Activated B cell treated with CpG ODN at 0.5 μM for 24 hours (primary cell): Measurements from ENCODE around the gene PADI6. TPM values are rescaled to one million over a fixed set of nuclear protein-coding genes. Genes with fewer than 3 reads are reported as not detected.

Experiments
- ATAC-seq: fragments of 200-7000 bp; cut with Tn5 transposase; one replicate; pipeline ENCODE4 v1.10.0; 2021; ENCODE audit warnings: low read depth, mild to moderate bottlenecking, moderate library complexity
- CTCF ChIA-PET: fragments of 350-600 bp; sonication (Branson Sonifier 250); formaldehyde crosslinking; loops from one replicate; lab custom pipeline; 2021; ENCODE audit warnings: antibody characterized with exemption; lab: Charles Lee
- POLR2A ChIA-PET: fragments of 350-600 bp; sonication (Branson Sonifier 250); formaldehyde crosslinking; loops from one replicate; lab custom pipeline; 2021; ENCODE audit warnings: antibody characterized with exemption; lab: Charles Lee
- DNase-seq: peaks from one replicate; pipeline ENCODE4 v3.0.0; 2022
- H3K27ac Mint-ChIP-seq: one replicate; pipeline ENCODE4 v1.8.0; 2020; ENCODE audit warnings: mixed read lengths
- H3K27me3 Mint-ChIP-seq: one replicate; pipeline ENCODE4 v1.8.0; 2021; ENCODE audit warnings: mixed read lengths
- H3K36me3 Mint-ChIP-seq: one replicate; pipeline ENCODE4 v1.8.0; 2021; ENCODE audit warnings: low read depth, mixed read lengths
- H3K4me1 Mint-ChIP-seq: one replicate; pipeline ENCODE4 v1.8.0; 2021; ENCODE audit warnings: mixed read lengths
- H3K4me3 Mint-ChIP-seq: one replicate; pipeline ENCODE4 v1.8.0; 2020; ENCODE audit warnings: mild to moderate bottlenecking, mixed read lengths
- H3K9me3 Mint-ChIP-seq: one replicate; pipeline ENCODE4 v1.8.0; 2020; ENCODE audit warnings: mixed read lengths
- CTCF ChIP-seq: fragments of 200-600 bp; IDR thresholded peaks from one replicate; pipeline ENCODE4 v1.8.0; 2022; ENCODE audit warnings: antibody characterized with exemption, mild to moderate bottlenecking
- intact Hi-C: fragments of 100-400 bp; cut with micrococcal nuclease; formaldehyde crosslinking; loops from one replicate; pipeline ENCODE4 v1.15.1; 2024
- total RNA-seq: library from RNA; stranded (reverse); gene quantifications from 2 replicates; pipeline ENCODE4 v1.2.3, GENCODE V29; 2022

PADI6 gene
- total RNA-seq, 1 donor from 2014 or later, result not detected

DNA sequence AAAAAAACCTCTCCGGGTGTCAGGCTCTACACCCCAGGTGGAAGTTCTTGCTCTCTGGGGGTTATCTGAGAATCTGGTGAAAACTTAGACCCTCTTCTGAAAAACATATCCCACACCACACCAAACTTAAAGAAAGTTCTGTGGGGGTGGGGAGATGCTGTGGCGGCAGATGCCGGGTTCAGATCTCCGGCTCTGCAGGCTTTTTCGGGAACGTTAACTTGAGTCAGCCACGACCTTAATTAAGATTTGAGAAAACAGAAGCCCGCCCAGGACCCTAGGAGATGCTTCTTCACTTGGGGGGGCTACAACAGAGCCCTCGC lies 65.2 kb downstream of the PADI6 start:
- intact Hi-C loops, result loop anchor here (10.0 kb wide), 1 partner anchor 1912 kb away; the partner anchor contains the start of genes CASP9 and DNAJC16
- Mint-ChIP-seq H3K27ac (peak overlapping the region; percentile 75), H3K9me3 (no peaks in the 10 kb centered on the region), H3K4me3 (peak overlapping the region; percentile 81), H3K4me1 (peaks cover 59% of the 10 kb centered on the region), H3K27me3 (peaks cover 2% of the 10 kb centered on the region), H3K36me3 (peaks cover 37% of the 10 kb centered on the region)
- ChIA-PET POLR2A (interaction anchor here (0.5 kb wide), 1 partner anchor 11 kb away, joined by 3 read pairs; no protein-coding TSS in a partner anchor), CTCF (interaction anchor here (0.5 kb wide), 1 partner anchor 201 kb away, joined by 3 read pairs; no protein-coding TSS in a partner anchor)
- DNase-seq, result no peak
- no peak for ATAC-seq
- TF ChIP-seq CTCF, result no peak

DNA sequence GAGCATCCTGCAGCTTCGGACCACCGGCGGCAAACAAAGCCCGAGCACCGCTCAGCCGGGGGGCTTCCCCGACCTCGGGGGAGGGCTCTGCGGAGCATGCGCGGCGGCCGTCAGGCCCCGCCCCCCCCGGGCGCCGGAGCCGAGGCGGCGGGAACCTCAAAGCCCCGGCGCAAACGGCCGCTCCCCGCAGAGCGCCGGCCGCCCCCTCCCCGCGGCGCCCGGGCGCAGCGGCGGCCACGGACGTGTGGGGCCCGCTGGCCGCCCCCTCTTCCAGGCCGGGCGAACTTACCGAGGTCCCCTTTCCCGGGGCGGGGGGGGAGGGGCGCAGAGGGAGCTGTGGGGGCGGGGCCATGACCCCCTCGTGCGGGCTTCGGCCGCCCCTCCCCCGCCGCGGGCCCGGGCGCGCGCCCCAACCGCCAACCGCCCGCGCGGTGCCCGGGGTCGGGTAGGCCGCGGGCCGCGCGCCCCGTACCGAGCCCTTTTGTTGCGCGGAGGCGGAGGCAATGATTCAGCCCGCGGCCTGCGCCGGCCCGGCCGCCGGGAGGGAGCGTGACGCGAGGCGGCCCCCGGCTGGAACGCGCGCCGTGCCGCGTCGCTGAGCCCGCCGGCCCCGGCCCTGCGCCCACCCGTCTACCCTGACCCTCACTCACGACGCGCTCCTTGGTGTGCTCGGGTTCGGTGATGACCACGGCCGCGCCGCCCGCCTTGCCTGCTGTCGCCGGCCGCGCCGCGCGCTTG lies 65.8 kb downstream of the PADI6 start:
- intact Hi-C loops, result loop anchor here (2.0 to 10.0 kb wide), 2 partner anchors 199 to 1913 kb away; partner anchors contain the start of genes CASP9 and DNAJC16
- no peaks in the 10 kb centered on the region for H3K9me3 Mint-ChIP-seq
- H3K27me3 Mint-ChIP-seq, result peaks cover 3% of the 10 kb centered on the region
- CTCF ChIA-PET, result interaction anchor here (0.5 kb wide), 1 partner anchor 201 kb away, joined by 3 read pairs; no protein-coding TSS in a partner anchor
- no peak for TF ChIP-seq CTCF
- H3K4me3 Mint-ChIP-seq, result peak overlapping the region; percentile 81
- peak overlapping the region; percentile 75 for H3K27ac Mint-ChIP-seq
- H3K4me1 Mint-ChIP-seq, result peaks cover 54% of the 10 kb centered on the region
- ATAC-seq (peak; percentile 38), DNase-seq (peak; percentile 68)
- POLR2A ChIA-PET, result interaction anchor here (0.5 to 1.4 kb wide), 3 partner anchors 12 to 229 kb away, joined by 3 to 8 read pairs (median 6); no protein-coding TSS in a partner anchor
- peaks cover 34% of the 10 kb centered on the region for H3K36me3 Mint-ChIP-seq

DNA sequence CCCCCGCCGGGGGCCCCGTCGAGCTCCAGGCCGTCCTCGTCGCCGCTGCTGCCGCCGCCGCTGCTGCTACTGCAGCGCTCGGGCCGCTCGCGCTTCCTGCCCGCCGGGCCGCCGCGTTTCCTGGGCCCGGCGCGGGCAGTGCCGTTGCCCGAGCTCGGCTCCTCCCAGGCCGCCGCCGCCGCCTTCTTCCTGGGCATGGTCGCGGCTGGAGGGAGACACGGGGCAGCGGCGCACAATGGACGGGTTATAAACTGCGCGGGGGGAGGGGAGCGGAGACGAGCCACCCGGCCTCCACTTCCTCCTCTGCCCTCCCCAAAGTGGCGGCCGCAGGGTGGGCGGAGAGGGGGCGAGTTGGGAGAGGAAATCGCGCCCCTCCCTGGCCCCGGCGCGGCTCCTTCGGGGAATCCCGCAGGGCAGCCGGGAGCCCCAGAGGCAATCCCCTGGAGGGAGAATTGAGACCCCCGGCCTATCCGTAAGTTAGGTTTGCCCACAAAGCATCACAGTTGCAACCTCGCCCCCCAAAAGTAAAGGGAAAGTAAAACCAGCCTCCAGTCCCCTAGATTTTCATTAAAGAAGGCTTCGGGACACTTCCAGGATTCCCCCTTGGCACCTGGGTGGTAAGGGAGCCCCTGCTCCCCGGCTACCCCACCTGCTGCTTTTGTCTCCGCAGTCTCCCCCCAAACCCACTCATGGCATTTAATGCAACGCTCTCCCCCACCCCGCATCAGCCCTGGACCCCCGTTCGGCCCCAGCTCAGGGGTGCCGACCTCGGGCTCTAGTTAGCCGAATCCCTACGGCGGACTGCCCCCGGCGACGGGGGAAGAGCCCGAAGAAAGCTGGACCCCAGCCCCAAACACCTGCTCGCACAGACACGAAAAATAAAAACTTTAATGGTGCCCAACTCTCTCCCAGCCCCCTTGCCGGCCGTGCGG lies 66.6 kb downstream of the PADI6 start:
- CTCF ChIA-PET, result no interaction called here
- POLR2A ChIA-PET, result interaction anchor here (0.6 to 1.4 kb wide), 7 partner anchors 14 to 1493 kb away, joined by 3 to 8 read pairs (median 5); no protein-coding TSS in a partner anchor
- H3K27ac Mint-ChIP-seq, result peak overlapping the region; percentile 98
- no peak for TF ChIP-seq CTCF
- peaks cover 47% of the 10 kb centered on the region for H3K4me1 Mint-ChIP-seq
- peaks cover 9% of the 10 kb centered on the region for H3K27me3 Mint-ChIP-seq
- peak overlapping the region; percentile 96 for H3K4me3 Mint-ChIP-seq
- intact Hi-C loops, result loop anchor here (1.0 to 10.0 kb wide), 3 partner anchors 18 to 1914 kb away; partner anchors contain the start of genes CASP9 and DNAJC16
- no peaks in the 10 kb centered on the region for H3K9me3 Mint-ChIP-seq
- ATAC-seq (peak; percentile 65), DNase-seq (peak; percentile 73)
- peaks cover 29% of the 10 kb centered on the region for H3K36me3 Mint-ChIP-seq

DNA sequence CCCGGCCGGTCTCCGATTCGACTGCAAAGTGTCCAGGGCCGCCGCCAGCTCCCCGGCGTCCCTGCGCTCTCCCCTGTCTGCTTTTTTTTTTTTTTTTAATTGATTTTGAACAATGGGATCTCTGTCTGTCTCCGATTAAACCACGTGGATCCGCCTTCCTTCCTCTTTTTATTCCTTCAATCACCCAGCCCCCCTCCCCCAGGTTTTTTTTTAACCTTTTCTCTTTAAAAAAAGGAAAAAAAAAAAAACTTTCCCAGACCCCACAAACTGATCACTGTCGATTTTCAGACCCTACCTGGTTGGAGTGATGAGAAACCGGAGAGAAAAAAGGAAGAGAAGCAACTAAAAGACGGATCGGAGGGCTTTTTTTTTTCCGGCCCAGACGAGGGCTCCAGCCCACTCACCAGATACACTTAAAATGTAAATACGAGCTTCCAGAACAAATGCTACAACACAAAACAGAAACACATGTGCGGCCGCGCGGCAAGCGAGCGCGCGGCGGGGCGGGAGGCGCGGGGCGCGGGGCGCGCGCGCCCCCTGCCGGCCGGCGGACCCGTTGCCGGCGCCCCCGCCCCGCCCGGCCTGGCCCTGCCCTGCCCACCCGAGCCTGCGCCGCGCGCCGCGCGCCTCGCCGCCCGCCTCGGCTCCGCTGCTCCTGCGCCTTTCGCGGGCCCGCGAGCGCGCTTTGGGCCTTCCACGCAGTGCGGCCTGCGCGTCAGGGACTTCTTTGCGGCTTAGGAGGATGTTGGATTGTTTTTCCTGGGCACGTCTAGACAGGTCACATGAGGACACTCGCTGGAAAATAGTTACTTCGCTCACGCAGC lies 67.5 kb downstream of the PADI6 start, which contains the start of gene RCC2:
Gene RCC2, minus strand, starts transcription at position 428 of the 824 bp plus-strand sequence. CDS start 1,163 bp downstream, outside the sequence.
- Mint-ChIP-seq H3K9me3 (no peaks in the 10 kb centered on the region), H3K27me3 (peaks cover 11% of the 10 kb centered on the region), H3K4me1 (peaks cover 39% of the 10 kb centered on the region), H3K4me3 (peak within 1 kb of the TSS; percentile 96), H3K36me3 (peaks cover 21% of the 10 kb centered on the region), H3K27ac (peak within 1 kb of the TSS; percentile 98)
- ChIA-PET CTCF (interaction anchor here (0.7 kb wide), 1 partner anchor 11 kb away, joined by 3 read pairs; no protein-coding TSS in a partner anchor), POLR2A (interaction anchor here (0.5 to 1.4 kb wide), 13 partner anchors 13 to 1812 kb away, joined by 3 to 7 read pairs (median 3); partner anchors contain the start of genes EMC1, MRTO4 and NECAP2)
- DNase-seq, result peak; percentile 67
- intact Hi-C loops, result loop anchor here (1.0 to 10.0 kb wide), 3 partner anchors 19 to 1915 kb away; partner anchors contain the start of genes CASP9 and DNAJC16
- ATAC-seq, result peak; percentile 67
- no peak for TF ChIP-seq CTCF
